AG04449 (cell line): Measurements from ENCODE around the gene RFX4.
"Not testable (repeated sequence)": the region's sequence is repeated elsewhere in the genome, so short reads cannot be mapped to it uniquely, and the experiment has no call there.

Source experiments
- CTCF ChIA-PET: fragments of 350-600 bp; formaldehyde crosslinking; extraction: SDS; loops from one replicate; lab custom pipeline; 2021; ENCODE audit warnings: antibody characterized with exemption; lab: Yijun Ruan, JAX
- POLR2A ChIA-PET: fragments of 400-600, 350-600 bp; formaldehyde crosslinking; extraction: SDS; loops from one replicate; lab custom pipeline; 2020; ENCODE audit warnings: antibody characterized with exemption, inconsistent platforms; lab: Yijun Ruan, JAX
- DNase-seq: peaks from one replicate; pipeline ENCODE4 v3.0.0-alpha.2; 2010; ENCODE audit warnings: low read depth, low spot score
- H3K4me3 ChIP-seq: 2 replicates; pipeline ENCODE4 v1.5.1; 2011; ENCODE audit warnings: low read depth, mild to moderate bottlenecking, control low read depth, low read length
- TF ChIP-seq, protein P1 (sequence below): IDR thresholded peaks from one replicate; pipeline ENCODE4 v1.5.1; 2011; ENCODE audit warnings: mild to moderate bottlenecking, moderate library complexity, low read length, control low read depth, inconsistent platforms; ENCODE audit not compliant: insufficient read depth; ENCODE audit errors: missing control alignments

The RFX4 gene

DNA sequence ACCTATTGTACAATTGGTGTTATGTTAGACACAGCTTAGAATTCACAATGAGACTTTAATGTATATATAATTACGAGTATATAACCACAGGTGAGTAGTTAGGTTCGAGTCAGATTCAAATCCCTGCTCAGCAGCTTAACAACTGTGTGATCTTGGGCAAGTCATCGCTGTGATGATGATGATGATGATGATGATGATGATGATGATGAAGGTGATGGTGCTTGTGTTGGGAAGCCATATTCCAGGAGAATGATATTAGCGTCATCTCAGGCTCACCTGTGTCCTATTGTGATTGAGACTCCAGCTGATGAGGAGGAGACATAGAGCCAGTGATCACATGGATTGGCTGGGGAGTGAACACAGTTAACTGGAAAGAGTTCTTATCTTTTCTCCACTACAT, 16.5 kb downstream of the RFX4 start:
- DNase-seq, result no peak
- CTCF ChIA-PET, result no interaction called here
- POLR2A ChIA-PET, result no interaction called here
- H3K4me3 ChIP-seq, result no peak overlapping the region
- TF ChIP-seq, protein P1, sequence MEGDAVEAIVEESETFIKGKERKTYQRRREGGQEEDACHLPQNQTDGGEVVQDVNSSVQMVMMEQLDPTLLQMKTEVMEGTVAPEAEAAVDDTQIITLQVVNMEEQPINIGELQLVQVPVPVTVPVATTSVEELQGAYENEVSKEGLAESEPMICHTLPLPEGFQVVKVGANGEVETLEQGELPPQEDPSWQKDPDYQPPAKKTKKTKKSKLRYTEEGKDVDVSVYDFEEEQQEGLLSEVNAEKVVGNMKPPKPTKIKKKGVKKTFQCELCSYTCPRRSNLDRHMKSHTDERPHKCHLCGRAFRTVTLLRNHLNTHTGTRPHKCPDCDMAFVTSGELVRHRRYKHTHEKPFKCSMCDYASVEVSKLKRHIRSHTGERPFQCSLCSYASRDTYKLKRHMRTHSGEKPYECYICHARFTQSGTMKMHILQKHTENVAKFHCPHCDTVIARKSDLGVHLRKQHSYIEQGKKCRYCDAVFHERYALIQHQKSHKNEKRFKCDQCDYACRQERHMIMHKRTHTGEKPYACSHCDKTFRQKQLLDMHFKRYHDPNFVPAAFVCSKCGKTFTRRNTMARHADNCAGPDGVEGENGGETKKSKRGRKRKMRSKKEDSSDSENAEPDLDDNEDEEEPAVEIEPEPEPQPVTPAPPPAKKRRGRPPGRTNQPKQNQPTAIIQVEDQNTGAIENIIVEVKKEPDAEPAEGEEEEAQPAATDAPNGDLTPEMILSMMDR, result no peak

DNA sequence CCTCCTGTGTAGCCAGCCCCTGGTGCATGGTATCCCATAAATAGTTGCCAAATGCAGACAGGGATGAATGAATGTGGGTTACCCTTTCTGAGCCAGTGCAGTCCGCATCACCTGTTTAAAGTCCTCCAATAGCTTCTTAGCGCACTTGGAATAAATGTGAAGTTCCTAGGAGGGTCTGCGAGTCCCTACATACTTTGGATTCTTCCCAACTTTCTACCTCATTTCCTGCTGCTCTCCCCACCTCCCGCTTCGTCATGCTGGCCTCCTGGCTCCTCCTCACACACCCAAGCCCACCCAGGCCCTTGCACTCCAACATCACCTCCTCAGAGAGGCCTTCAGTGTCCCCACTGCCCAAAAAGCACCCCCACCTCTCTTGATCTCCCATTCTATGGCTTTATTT, 17.7 kb downstream of the RFX4 start:
- CTCF ChIA-PET, result no interaction called here
- DNase-seq, result no peak
- TF ChIP-seq, protein P1, result no peak
- POLR2A ChIA-PET, result no interaction called here
- H3K4me3 ChIP-seq, result no peak overlapping the region

DNA sequence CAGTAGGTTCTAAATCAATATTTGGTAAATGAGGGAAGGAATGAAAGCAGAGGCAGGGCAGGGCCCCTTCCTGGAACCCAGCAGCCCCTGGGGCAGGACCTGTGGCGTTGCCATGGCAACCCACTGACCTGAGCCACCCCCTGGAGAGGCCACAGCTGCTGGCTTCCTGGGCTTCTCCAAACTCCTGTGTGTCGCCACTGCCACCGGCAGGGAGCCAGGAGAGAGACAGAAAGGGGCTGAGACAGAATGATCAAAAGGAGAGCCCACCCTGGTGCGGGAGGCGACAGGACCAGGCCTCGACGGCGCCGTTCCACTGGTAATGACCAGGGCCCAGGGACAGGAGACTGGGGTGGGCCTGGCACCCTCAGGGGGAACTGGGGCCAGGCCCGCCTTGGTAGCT, 18.2 kb downstream of the RFX4 start:
- CTCF ChIA-PET, result no interaction called here
- TF ChIP-seq, protein P1, result no peak
- no peak for DNase-seq
- POLR2A ChIA-PET, result no interaction called here
- H3K4me3 ChIP-seq, result no peak overlapping the region

DNA sequence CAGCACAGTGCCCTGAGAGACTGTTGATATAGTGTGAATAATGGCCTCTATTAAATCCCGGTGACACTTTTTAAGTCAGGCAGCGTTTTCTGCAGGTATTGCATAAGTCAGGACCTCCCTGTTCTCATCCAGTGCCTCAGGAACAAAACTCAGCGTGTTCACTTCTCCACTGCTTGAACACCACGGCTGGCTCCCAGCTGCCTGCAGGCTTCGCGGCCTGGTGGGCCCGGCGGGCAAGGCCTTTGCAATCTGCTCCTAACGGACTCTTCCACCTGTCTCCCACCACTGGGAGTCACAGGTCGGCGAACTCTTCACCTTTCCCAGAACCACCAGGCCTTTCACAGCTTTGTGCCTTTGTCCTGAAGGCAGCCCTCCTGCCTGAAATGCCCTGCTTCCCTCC, 18.7 kb downstream of the RFX4 start:
- DNase-seq, result no peak
- POLR2A ChIA-PET, result no interaction called here
- no peak overlapping the region for H3K4me3 ChIP-seq
- TF ChIP-seq, protein P1, result no peak
- CTCF ChIA-PET, result no interaction called here

DNA sequence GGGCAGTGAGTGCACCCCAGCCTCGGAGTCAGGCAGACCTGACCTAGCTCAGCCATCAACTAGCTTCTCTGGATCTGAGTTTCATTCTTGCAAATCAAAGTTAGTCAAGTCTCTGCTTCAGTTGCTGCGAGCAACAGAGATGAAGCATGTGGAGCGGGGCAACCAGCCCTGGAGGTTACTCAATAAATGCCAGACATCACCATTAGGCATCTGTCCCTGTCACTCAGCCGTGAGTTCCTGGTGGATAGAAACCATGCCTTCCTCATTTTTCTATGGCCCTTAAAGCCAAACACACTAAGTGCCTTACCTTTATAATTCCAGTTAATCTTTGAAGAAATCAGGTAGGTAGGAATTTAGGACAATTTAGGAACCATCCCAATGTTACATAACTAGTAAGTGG, 19.3 kb downstream of the RFX4 start:
- ChIA-PET POLR2A (no interaction called here), CTCF (no interaction called here)
- no peak overlapping the region for H3K4me3 ChIP-seq
- no peak for DNase-seq
- TF ChIP-seq, protein P1, result no peak

DNA sequence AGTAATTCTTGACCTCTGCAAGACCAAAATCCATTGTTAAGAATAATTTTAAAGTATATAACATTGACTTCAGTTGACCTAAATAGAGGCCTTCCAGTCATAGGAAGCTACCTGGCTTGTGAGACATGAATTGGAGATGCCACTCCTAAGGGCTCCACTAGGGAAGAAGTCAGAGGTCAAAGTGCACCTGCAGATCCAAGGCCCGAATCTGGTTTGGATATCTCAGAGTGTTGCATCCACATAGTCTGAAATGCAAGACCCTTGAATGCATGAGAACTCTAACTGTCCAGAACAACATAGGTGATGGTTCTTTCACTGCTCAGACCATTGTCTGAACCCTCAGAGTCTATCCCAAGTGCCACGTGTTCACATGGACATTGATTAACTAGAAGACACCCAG, 22.4 kb downstream of the RFX4 start:
- CTCF ChIA-PET, result no interaction called here
- DNase-seq, result no peak

DNA sequence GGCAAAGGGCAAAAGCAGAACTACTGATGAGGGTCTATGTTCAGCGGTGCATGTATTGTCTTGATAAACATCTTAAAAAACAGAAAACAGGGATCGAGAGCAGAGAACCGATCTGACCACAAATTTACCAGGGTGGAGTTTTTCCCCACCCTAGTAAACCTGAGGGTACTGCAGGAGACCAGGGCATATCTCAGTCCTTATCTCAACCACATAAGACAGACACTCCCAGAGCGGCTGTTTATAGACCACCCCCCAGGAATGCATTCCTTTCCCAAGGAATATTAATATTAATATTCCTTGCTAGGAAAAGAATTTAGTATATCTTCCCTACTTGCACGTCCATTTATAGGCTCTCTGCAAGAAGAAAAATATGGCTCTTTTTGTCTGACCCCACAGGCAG, 37.8 kb downstream of the RFX4 start:
- DNase-seq, H3K4me3 ChIP-seq, CTCF ChIA-PET, POLR2A ChIA-PET: not testable (repeated sequence)

More for the DNA sequence above, 22.4 kb downstream of the RFX4 start:
- H3K4me3 ChIP-seq, result no peak overlapping the region
- POLR2A ChIA-PET, result no interaction called here
- TF ChIP-seq, protein P1, result no peak
